Heart right ventricle (tissue), 16 donors: ENCODE measurements around the gene AP1S3. TPM values are rescaled to one million over a fixed set of nuclear protein-coding genes. Genes with fewer than 3 reads are reported as not detected.

Experiments used
- ATAC-seq, 8 donors: fragments of 200-7000 bp; cut with Tn5 transposase; one replicate each; pipeline ENCODE4 v1.9.1; 2020; ENCODE audit warnings: mild to moderate bottlenecking in 8 of 8, moderate library complexity in 8 of 8, moderate number of reproducible peaks in 1 of 8
- DNase-seq, 2 donors: peaks; one replicate each; pipeline ENCODE4 v3.0.0-alpha.2; 2020
- H3K27ac ChIP-seq, 10 donors: fragments of 200-600 bp; sonication (generic) in 2 of 10; one replicate each; pipeline versions ENCODE4 v1.5.0 to v1.8.0; 2020 to 2022; ENCODE audit warnings: mild to moderate bottlenecking in 3 of 10
- H3K27me3 ChIP-seq, 7 donors: fragments of 200-600 bp; one replicate each; pipeline ENCODE4 v1.8.0; 2021 to 2022; ENCODE audit warnings: mild to moderate bottlenecking in 2 of 7
- H3K36me3 ChIP-seq, 9 donors: fragments of 200-600 bp; sonication (generic) in 1 of 9; one replicate each; pipeline versions ENCODE4 v1.5.0 to v1.8.0; 2020 to 2022; ENCODE audit warnings: mild to moderate bottlenecking in 2 of 9
- H3K4me1 ChIP-seq, 9 donors: fragments of 200-600 bp; sonication (generic) in 1 of 9; one replicate each; pipeline versions ENCODE4 v1.5.0 to v1.8.0; 2020 to 2022; ENCODE audit warnings: mild to moderate bottlenecking in 4 of 9
- H3K4me3 ChIP-seq, 10 donors: fragments of 200-600 bp; sonication (generic) in 2 of 10; one replicate each; pipeline versions ENCODE4 v1.5.0 to v1.8.0; 2020 to 2022; ENCODE audit warnings: mild to moderate bottlenecking in 7 of 10, moderate library complexity in 2 of 10
- H3K9me3 ChIP-seq, 11 donors: fragments of 200-600 bp in 10 of 11; sonication (generic) in 2 of 11; one replicate each; pipeline versions ENCODE4 v1.5.0 to v1.8.0; 2013 to 2022; ENCODE audit warnings: mild to moderate bottlenecking in 2 of 11, control low read depth in 1 of 11, moderate library complexity in 1 of 11
- CTCF ChIP-seq, 9 donors: fragments of 200-600 bp; sonication (generic) in 2 of 9; IDR thresholded peaks; one replicate each; pipeline versions ENCODE4 v1.5.0 to v1.8.0; 2021 to 2022; ENCODE audit warnings: antibody characterized with exemption in 9 of 9, mild to moderate bottlenecking in 5 of 9, moderate library complexity in 1 of 9
- WGBS, 2 donors: extraction: QIAGEN DNeasy Blood & Tissue Kit; methylation state at CpG; one replicate each; pipeline ENCODE4 v1.1.7; 2013; ENCODE audit warnings: inconsistent platforms in 1 of 2; 5-methylcytosine and 5-hydroxymethylcytosine counted together
- intact Hi-C, 10 donors: fragments of 100-400 bp; cut with DNase I; formaldehyde crosslinking; loops; one replicate each; pipeline versions ENCODE4 v1.11.1 to v1.14.2; 2022
- polyA plus RNA-seq, 2 donors: library from polyadenylated mRNA; stranded (reverse); fragments of 200-250 nt; gene quantifications; one replicate each; pipeline ENCODE4 v1.2.3, GENCODE V29; 2013
- total RNA-seq, 10 donors: library from RNA; stranded (reverse); fragmentation: NEBNext Ultra II Directional in 3 of 10; extraction: Animal tissue kit (Norgen Biotek cat#: 25700) in 3 of 10; gene quantifications; one replicate each; pipeline versions ENCODE4 v1.2.1 to v1.2.4, GENCODE V29; 2021 to 2023
- donor health status: Arrhythmogenic right ventricular cardiomyopathy.
- donor health status: ischemic (EF 13 %, LVEDD 7.1; RV severe dilation, severe dysfunction).
- donor health status: healthy with polysubstance abuse.
- donor health status: DM: no; HTN: yes; CAD: no.
- donor health status: DM: no; HTN: no; CAD: no.
- donor health status: ischemic (EF 25% LVEDD 6.9; RV normal size, moderate dysfunction).
- donor health status: ischemic (EF 25% LVEDD 5.7; RV mildly dilated, moderate dysfunction).
- donor health status: healthy.
- donor health status: DM: yes; HTN: yes; CAD: no.
- donor health status: Ischemic cardiomyopathy.
- donor health status: ischemic (EF 35%, LVEDD 5.7; RV mildly dilated, moderate dysfunction).
- donor health status: nonischemic (EF 11% LVEDD 7.7; RV severe dilation, severe dysfunction).
- donor health status: DM: yes; HTN: yes; CAD: no.
- donor health status: PGD.
- donor health status: ischemic (EF 29% LVEDD 5.4; RV normal size, mild dysfunction).
- donor health status: nonischemic (EF 23%, LVEDD 6.1; RV moderate dilation, normal function).

The AP1S3 gene
- total and polyA plus RNA-seq, 12 donors: 0.12 to 0.85 (median 0.37) TPM; not detected in 4

DNA sequence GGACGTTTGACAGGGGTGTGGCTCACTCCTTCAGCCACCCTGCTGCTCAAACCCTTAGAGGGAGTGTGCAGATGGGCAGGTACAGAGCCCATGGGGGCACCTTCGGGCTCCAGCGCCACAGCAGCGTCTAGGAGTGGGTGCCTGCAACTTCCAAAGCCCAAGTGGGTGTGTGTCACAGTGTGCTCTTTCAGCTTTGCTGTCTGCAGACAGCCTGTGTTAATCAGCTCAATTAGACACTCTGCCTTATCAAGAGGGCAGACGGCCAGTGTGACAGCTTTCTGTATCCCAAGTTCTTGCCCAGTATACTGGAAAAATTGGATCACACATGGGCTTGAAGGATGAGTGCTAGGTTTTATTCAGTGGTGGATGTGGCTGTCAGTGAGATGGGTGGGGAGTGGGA, 96.7 kb downstream of the AP1S3 start:
- 56 to 62% methylated on average over 5 of the region's 5 CpGs for WGBS, 2 donors
- Histone ChIP-seq H3K36me3 (no peaks in the 10 kb centered on the region), H3K27me3 (no peaks in the 10 kb centered on the region), H3K4me3 (no peak overlapping the region), H3K9me3 (peaks cover 0 to 5% (median 0%) of the 10 kb centered on the region in 11 donors), H3K27ac (no peak overlapping the region), H3K4me1 (peaks cover 0 to 11% (median 0%) of the 10 kb centered on the region in 9 donors)
- DNase-seq (no peak), ATAC-seq (peak in 6 of 8 donors; percentile 40 to 94 (median 68))
- no peak for TF ChIP-seq CTCF (IDR thresholded peaks at IDR 0.05)
- intact Hi-C loops: no loop called here

DNA sequence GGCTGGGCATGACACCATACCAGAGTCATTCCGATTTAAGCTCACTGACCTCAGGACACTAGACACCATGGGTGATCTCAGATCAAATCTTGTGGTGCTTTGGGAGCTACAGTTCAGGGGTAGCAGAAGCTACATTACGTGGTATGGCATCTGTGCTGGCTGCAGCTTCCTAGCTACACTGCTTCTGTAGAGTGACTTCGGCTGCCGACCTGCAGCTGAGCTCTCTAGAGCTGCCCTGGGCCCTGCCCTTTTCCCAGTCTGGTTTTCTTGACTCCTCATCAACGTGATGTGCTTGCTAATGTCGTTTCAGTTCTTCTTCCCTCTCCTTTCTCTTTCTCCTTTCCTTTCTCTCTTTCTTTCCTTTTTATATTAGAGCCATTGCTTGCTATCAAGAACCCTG, 100.2 kb downstream of the AP1S3 start:
- 87 to 89% methylated on average over 6 of the region's 6 CpGs for WGBS, 2 donors
- Histone ChIP-seq H3K27me3 (no peaks in the 10 kb centered on the region), H3K36me3 (no peaks in the 10 kb centered on the region), H3K4me1 (peaks cover 0 to 7% (median 0%) of the 10 kb centered on the region in 9 donors), H3K4me3 (no peak overlapping the region), H3K9me3 (peaks cover 0 to 10% (median 0%) of the 10 kb centered on the region in 11 donors), H3K27ac (no peak overlapping the region)
- no peak for ATAC-seq
- no peak for DNase-seq
- no peak for TF ChIP-seq CTCF (IDR thresholded peaks at IDR 0.05)
- intact Hi-C loops: no loop called here

DNA sequence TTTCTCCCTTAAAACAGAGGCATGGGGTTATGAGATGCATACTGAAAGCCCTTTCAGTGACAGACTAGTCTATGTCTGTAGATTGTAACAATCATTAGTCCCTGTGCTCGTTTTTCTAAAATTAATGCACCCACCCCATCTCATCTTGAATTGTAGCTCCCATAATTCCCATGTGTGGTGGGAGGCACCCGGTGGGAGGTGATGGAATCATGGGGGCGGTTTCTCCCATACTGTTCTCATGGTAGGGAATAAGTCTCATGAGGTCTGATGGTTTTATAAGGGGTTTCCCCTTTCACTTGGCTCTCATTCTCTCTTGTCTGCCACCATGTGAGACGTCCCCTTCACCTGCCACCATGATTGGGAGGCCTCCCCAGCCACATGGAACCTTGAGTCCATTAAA, 100.9 kb downstream of the AP1S3 start:
- H3K4me1 ChIP-seq: peaks cover 0 to 11% (median 4%) of the 10 kb centered on the region in 9 donors
- TF ChIP-seq CTCF (IDR thresholded peaks at IDR 0.05): no peak
- intact Hi-C loops: no loop called here
- ATAC-seq (no peak), DNase-seq (no peak)
- H3K27ac ChIP-seq: no peak overlapping the region
- 86 to 90% methylated on average over 4 of the region's 4 CpGs for WGBS, 2 donors
- H3K9me3 ChIP-seq: peaks cover 0 to 10% (median 0%) of the 10 kb centered on the region in 11 donors
- H3K27me3 ChIP-seq: no peaks in the 10 kb centered on the region
- H3K36me3 ChIP-seq: no peaks in the 10 kb centered on the region
- H3K4me3 ChIP-seq: no peak overlapping the region

DNA sequence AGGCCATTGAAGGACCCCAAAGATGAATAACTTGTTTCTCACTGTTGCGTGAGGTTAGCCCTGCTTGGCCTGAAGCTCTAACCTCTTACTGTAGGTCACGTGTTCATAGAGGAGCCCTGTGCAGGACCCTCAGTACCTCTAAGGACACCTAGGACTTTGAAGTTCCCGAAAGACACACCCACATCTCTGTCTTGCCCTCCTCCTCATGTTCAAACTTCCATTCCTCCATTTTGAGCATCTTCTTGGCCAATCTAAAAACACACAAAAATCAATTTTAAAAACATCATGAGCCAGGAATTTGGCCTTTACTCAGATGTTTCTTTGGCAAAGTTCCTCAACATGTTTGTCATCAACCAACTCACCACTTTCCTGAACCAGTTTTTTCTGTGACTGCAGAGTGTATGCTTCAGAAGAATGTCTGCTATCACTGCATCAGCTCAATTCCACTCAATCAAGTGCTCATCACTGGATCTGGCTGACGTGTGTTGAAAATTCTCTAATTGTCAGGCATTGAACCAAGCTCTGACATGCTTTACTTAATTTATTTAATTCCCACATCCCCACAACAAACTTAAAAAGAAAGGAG, 101.6 kb downstream of the AP1S3 start:
- no peak for ATAC-seq
- Histone ChIP-seq H3K27ac (no peak overlapping the region), H3K9me3 (peaks cover 0 to 6% (median 0%) of the 10 kb centered on the region in 11 donors), H3K4me1 (peaks cover 0 to 17% (median 6%) of the 10 kb centered on the region in 9 donors), H3K27me3 (no peaks in the 10 kb centered on the region), H3K36me3 (no peaks in the 10 kb centered on the region), H3K4me3 (no peak overlapping the region)
- intact Hi-C loops: no loop called here
- WGBS, 2 donors: 81 to 82% methylated on average over 4 of the region's 4 CpGs
- TF ChIP-seq CTCF (IDR thresholded peaks at IDR 0.05): no peak
- no peak for DNase-seq
